NK-92 (cell line): Measurements from ENCODE around the gene PRELID1.
"Not testable (repeated sequence)": the region's sequence is repeated elsewhere in the genome, so short reads cannot be mapped to it uniquely, and the experiment has no call there.

ENCODE experiments used
- DNase-seq: peaks from one replicate; lab custom pipeline; 2025; ENCODE audit not compliant: unreplicated experiment; lab: John Stamatoyannopoulos, UW

PRELID1 gene

GRCh38 chr5:177334781-177335700 lies 31.4 kb downstream of the PRELID1 start:
- DNase-seq = no peak

- DNase-seq = no peak
These were observed 32.1 kb downstream of the PRELID1 start for GRCh38 chr5:177335701-177336065.

- DNase-seq = no peak
These were observed 32.5 kb downstream of the PRELID1 start for GRCh38 chr5:177336112-177336511.

- no peak for DNase-seq
These were observed 33.2 kb downstream of the PRELID1 start for GRCh38 chr5:177336603-177337494.

GRCh38 chr5:177338251-177339106 lies 34.9 kb downstream of the PRELID1 start:
- no peak for DNase-seq

GRCh38 chr5:177339107-177339638 lies 35.6 kb downstream of the PRELID1 start:
- no peak for DNase-seq

- not testable (repeated sequence) for DNase-seq
These were observed 39.4 kb downstream of the PRELID1 start for GRCh38 chr5:177343000-177343399.

- DNase-seq = no peak
These were observed 40.2 kb downstream of the PRELID1 start for GRCh38 chr5:177343777-177344176.

- no peak for DNase-seq
These were observed 41.3 kb downstream of the PRELID1 start for GRCh38 chr5:177344891-177345290.

GRCh38 chr5:177346820-177347219 lies 43.2 kb downstream of the PRELID1 start:
- DNase-seq = no peak

- no peak for DNase-seq
These were observed 44.1 kb downstream of the PRELID1 start for GRCh38 chr5:177347699-177348098.

GRCh38 chr5:177349362-177349647 lies 45.7 kb downstream of the PRELID1 start:
- no peak for DNase-seq

- no peak for DNase-seq
These were observed 46.2 kb downstream of the PRELID1 start for GRCh38 chr5:177349762-177350161.

GRCh38 chr5:177350776-177351391 lies 47.3 kb downstream of the PRELID1 start:
- no peak for DNase-seq

- peak; percentile 48 for DNase-seq
These were observed 48.1 kb downstream of the PRELID1 start, which contains the start of gene LMAN2 for GRCh38 chr5:177351392-177352329. TSS of gene LMAN2 (minus strand) at chr5:177351668. CDS start at chr5:177351647, 21 bp downstream.

- DNase-seq = no peak
These were observed 49.5 kb downstream of the PRELID1 start for GRCh38 chr5:177353093-177353492.

- no peak for DNase-seq
These were observed 50.7 kb downstream of the PRELID1 start for GRCh38 chr5:177354256-177354655.

GRCh38 chr5:177354711-177355110 lies 51.1 kb downstream of the PRELID1 start:
- DNase-seq = no peak

- no peak for DNase-seq
These were observed 51.7 kb downstream of the PRELID1 start for GRCh38 chr5:177355162-177355867.
